GM23248 (cell line): ENCODE measurements around the gene SKI. TPM values are rescaled to one million over a fixed set of nuclear protein-coding genes. Genes with fewer than 3 reads are reported as not detected.
A peak's percentile ranks its signal among the peaks of the same experiment; 100 is the strongest.

Source experiments
- DNase-seq: peaks from one replicate; pipeline ENCODE4 v3.0.0-alpha.2; 2015
- H2AFZ ChIP-seq: fragments of 200-600 bp; sonication (generic); 2 replicates; pipeline ENCODE4 v1.6.1; 2016; ENCODE audit warnings: antibody characterized with exemption
- H3F3A ChIP-seq: fragments of 200-600 bp; sonication (generic); 2 replicates; pipeline ENCODE4 v1.6.1; 2016; ENCODE audit warnings: mild to moderate bottlenecking, antibody characterized with exemption, mixed run types; ENCODE audit not compliant: insufficient read depth
- H3K27ac ChIP-seq: fragments of 200-600 bp; sonication (generic); 2 replicates; pipeline ENCODE4 v1.5.1; 2016; ENCODE audit warnings: mild to moderate bottlenecking
- H3K27me3 ChIP-seq: fragments of 200-600 bp; sonication (generic); replicated peaks from 2 replicates; pipeline ENCODE4 v1.6.1; 2016; ENCODE audit warnings: mild to moderate bottlenecking; ENCODE audit not compliant: insufficient read depth
- H3K36me3 ChIP-seq: fragments of 200-600 bp; sonication (generic); 2 replicates; pipeline ENCODE4 v1.6.1; 2016; ENCODE audit warnings: low read depth, mild to moderate bottlenecking
- H3K4me1 ChIP-seq: fragments of 200-600 bp; sonication (generic); 2 replicates; pipeline ENCODE4 v1.6.1; 2016; ENCODE audit warnings: mild to moderate bottlenecking; ENCODE audit not compliant: insufficient read depth
- H3K4me2 ChIP-seq: fragments of 200-600 bp; sonication (generic); one replicate; pipeline ENCODE4 v1.6.1; 2016; ENCODE audit warnings: mild to moderate bottlenecking; ENCODE audit not compliant: unreplicated experiment
- H3K4me3 ChIP-seq: fragments of 200-600 bp; sonication (generic); 2 replicates; pipeline ENCODE4 v1.5.1; 2016; ENCODE audit warnings: mild to moderate bottlenecking
- H3K79me2 ChIP-seq: fragments of 200-600 bp; sonication (generic); 2 replicates; pipeline ENCODE4 v1.6.1; 2016; ENCODE audit warnings: mild to moderate bottlenecking; ENCODE audit not compliant: insufficient read depth
- H3K9ac ChIP-seq: fragments of 200-600 bp; sonication (generic); 2 replicates; pipeline ENCODE4 v1.6.1; 2016; ENCODE audit warnings: mild to moderate bottlenecking
- H3K9me2 ChIP-seq: fragments of 200-600 bp; sonication (generic); 2 replicates; pipeline ENCODE4 v1.6.1; 2016; ENCODE audit warnings: mixed run types, mild to moderate bottlenecking, moderate library complexity; ENCODE audit not compliant: insufficient read depth
- H3K9me3 ChIP-seq: fragments of 200-600 bp; sonication (generic); one replicate; pipeline ENCODE4 v1.6.1; 2017; ENCODE audit warnings: low read depth
- H4K20me1 ChIP-seq: fragments of 200-600 bp; sonication (generic); 2 replicates; pipeline ENCODE4 v1.6.0; 2016; ENCODE audit not compliant: insufficient read depth
- EZH2 ChIP-seq: fragments of 200-600 bp; sonication (generic); IDR thresholded peaks from 2 replicates; pipeline ENCODE4 v1.6.1; 2018; ENCODE audit warnings: antibody characterized with exemption, mild to moderate bottlenecking; ENCODE audit not compliant: insufficient read depth, poor library complexity, severe bottlenecking
- EZH2phosphoT487 ChIP-seq: fragments of 200-600 bp; sonication (generic); IDR thresholded peaks from 2 replicates; pipeline ENCODE4 v1.6.1; 2018; ENCODE audit warnings: antibody characterized with exemption, moderate library complexity, mild to moderate bottlenecking, low read depth; ENCODE audit not compliant: insufficient read depth
- WGBS, 2 experiments: methylation state at CpG; one replicate each; pipeline ENCODE4 v1.1.6; 2015 to 2017; ENCODE audit warnings: low lambda C conversion rate in 2 of 2, low coverage in 1 of 2; ENCODE audit errors: missing lambda C conversion rate in 2 of 2; 5-methylcytosine and 5-hydroxymethylcytosine counted together
- in situ Hi-C: fragments of 300-500 bp; cut with MboI; formaldehyde crosslinking; loops from 2 replicates; pipeline ENCODE4 v1.15.0; 2020
- polyA plus RNA-seq: library from polyadenylated mRNA; unstranded; fragments of >200 nt; fragmentation: Nextera tagmentation; extraction: Ambion mirVana; gene quantifications from 2 replicates; pipeline ENCODE4 v1.2.1, GENCODE V29; 2016
- total RNA-seq: library from RNA; depleted of rRNA; stranded (reverse); fragments of >200 nt; shearing (Covaris generic); gene quantifications from 2 replicates; pipeline ENCODE4 v1.2.3, GENCODE V29; 2014

Gene SKI
- total and polyA plus RNA-seq, 2 experiments from 2014 or later: 3.8 to 23.1 TPM

- H2AFZ ChIP-seq: no peak overlapping the region
- no peaks in the 10 kb centered on the region for H3K9me3 ChIP-seq
- in situ Hi-C loops: no loop called here
- peaks cover 8% of the 10 kb centered on the region; the same call in 1 of the 2 replicates for H4K20me1 ChIP-seq
- no peaks in the 10 kb centered on the region for H3K36me3 ChIP-seq
- peak overlapping the region; percentile 96 for H3K27ac ChIP-seq
- H3K4me3 ChIP-seq: peak overlapping the region; percentile 90
- H3K4me1 ChIP-seq: peaks cover 48% of the 10 kb centered on the region
- H3F3A ChIP-seq: peaks cover 26% of the 10 kb centered on the region
- WGBS, 2 experiments: 17 to 31% methylated on average over 19 to 23 of the region's 23 CpGs
- H3K9ac ChIP-seq: peak overlapping the region; percentile 97
- H3K4me2 ChIP-seq: peak overlapping the region; percentile 93
- peak; percentile 47 for DNase-seq
- no peaks in the 10 kb centered on the region for H3K27me3 ChIP-seq
- no peak for TF ChIP-seq EZH2
- TF ChIP-seq EZH2phosphoT487: no peak
- peaks cover 91% of the 10 kb centered on the region for H3K79me2 ChIP-seq
- H3K9me2 ChIP-seq: no peaks in the 10 kb centered on the region
Measured at GRCh38 chr1:2232916-2233438, 4.9 kb downstream of the SKI start.

DNA sequence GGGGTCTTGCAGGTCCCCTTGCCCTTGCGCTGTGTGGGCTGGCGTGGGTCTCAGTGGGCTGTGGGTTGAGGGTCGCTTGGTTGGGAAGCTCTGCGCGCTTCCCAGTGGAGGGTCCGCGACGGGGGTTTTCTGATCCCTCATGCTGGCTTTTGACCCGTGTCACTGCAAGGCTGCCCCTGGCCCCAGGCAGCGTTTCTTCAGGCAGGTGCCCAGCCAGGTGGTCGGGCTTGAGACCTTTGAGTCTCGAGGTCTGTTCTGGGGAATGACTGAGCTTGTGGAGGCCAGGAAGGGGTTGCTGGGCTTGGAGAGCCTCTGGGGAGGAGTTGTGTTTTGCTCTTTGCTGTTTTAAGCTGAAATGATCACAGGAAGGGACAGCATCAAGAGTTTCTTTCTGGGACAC, 5.3 kb downstream of the SKI start:
- Histone ChIP-seq H3K79me2 (peaks cover 96% of the 10 kb centered on the region), H3K27ac (peak overlapping the region; percentile 96), H3K9me3 (no peaks in the 10 kb centered on the region), H3K4me1 (peaks cover 49% of the 10 kb centered on the region), H3K4me2 (peak overlapping the region; percentile 93), H3K27me3 (no peaks in the 10 kb centered on the region), H2AFZ (no peak overlapping the region), H3K9ac (peak overlapping the region; percentile 97), H3F3A (peaks cover 26% of the 10 kb centered on the region), H3K9me2 (no peaks in the 10 kb centered on the region), H3K36me3 (no peaks in the 10 kb centered on the region), H4K20me1 (peaks cover 8% of the 10 kb centered on the region; the same call in 1 of the 2 replicates), H3K4me3 (peak overlapping the region; percentile 90)
- in situ Hi-C loops: no loop called here
- 34 to 38% methylated on average over 12 of the region's 12 CpGs for WGBS, 2 experiments
- TF ChIP-seq EZH2: no peak
- TF ChIP-seq EZH2phosphoT487: no peak
- peak; percentile 53 for DNase-seq

GRCh38 chr1:2233997-2234761, 6.1 kb downstream of the SKI start:
- in situ Hi-C loops: no loop called here
- no peak overlapping the region for H2AFZ ChIP-seq
- H3K4me1 ChIP-seq: peaks cover 49% of the 10 kb centered on the region
- H3K36me3 ChIP-seq: no peaks in the 10 kb centered on the region
- peak overlapping the region; percentile 97 for H3K9ac ChIP-seq
- H3K9me3 ChIP-seq: no peaks in the 10 kb centered on the region
- H3K4me2 ChIP-seq: peak overlapping the region; percentile 93
- peak overlapping the region; percentile 96 for H3K27ac ChIP-seq
- no peaks in the 10 kb centered on the region for H3K9me2 ChIP-seq
- peak; percentile 98 for DNase-seq
- WGBS, 2 experiments: 4 to 5% methylated on average over 27 of the region's 27 CpGs
- H3K4me3 ChIP-seq: peak overlapping the region; percentile 90
- H3K79me2 ChIP-seq: peaks cover 99% of the 10 kb centered on the region
- peaks cover 10% of the 10 kb centered on the region; the same call in 1 of the 2 replicates for H4K20me1 ChIP-seq
- peaks cover 31% of the 10 kb centered on the region for H3F3A ChIP-seq
- H3K27me3 ChIP-seq: no peaks in the 10 kb centered on the region
- TF ChIP-seq EZH2 (no peak), EZH2phosphoT487 (no peak)

- Histone ChIP-seq H3K9me3 (no peaks in the 10 kb centered on the region), H3K4me2 (peak overlapping the region; percentile 81), H3K9me2 (no peaks in the 10 kb centered on the region), H3K27me3 (no peaks in the 10 kb centered on the region), H4K20me1 (peaks cover 11% of the 10 kb centered on the region; the same call in 1 of the 2 replicates), H3K4me3 (peak overlapping the region; percentile 90), H3K9ac (peak overlapping the region; percentile 97), H3F3A (peaks cover 31% of the 10 kb centered on the region), H2AFZ (no peak overlapping the region), H3K27ac (peak overlapping the region; percentile 96), H3K36me3 (no peaks in the 10 kb centered on the region), H3K79me2 (peaks cover 99% of the 10 kb centered on the region), H3K4me1 (peaks cover 52% of the 10 kb centered on the region)
- DNase-seq: no peak
- in situ Hi-C loops: no loop called here
- TF ChIP-seq EZH2phosphoT487 (no peak), EZH2 (no peak)
- 8 to 10% methylated on average over 4 of the region's 4 CpGs for WGBS, 2 experiments
Measured at GRCh38 chr1:2234762-2235113, 6.6 kb downstream of the SKI start.
